Natural killer cell (primary cell): ENCODE measurements around the gene GIMAP1. TPM values are rescaled to one million over a fixed set of nuclear protein-coding genes. Genes with fewer than 3 reads are reported as not detected.

Experiments
- ATAC-seq, 3 donors: fragments of 150-1000 bp in 2 of 3; fragments of 200-7000 bp in 1 of 3; cut with Tn5 transposase; 1 replicate in 1 of 3; 2 replicates in 2 of 3; pipeline ENCODE4 v1.10.0; 2021; ENCODE audit warnings: mild to moderate bottlenecking in 2 of 3, moderate library complexity in 2 of 3
- DNase-seq, 2 donors: peaks; one replicate each; pipeline versions ENCODE4 v3.0.0 to v3.0.0-alpha.2; 2013 to 2021; ENCODE audit warnings: mixed read lengths in 1 of 2
- H3K27ac ChIP-seq: one replicate; pipeline ENCODE4 v1.5.1; 2013; ENCODE audit warnings: mild to moderate bottlenecking, low read length
- H3K27me3 ChIP-seq: one replicate; pipeline ENCODE4 v1.6.1; 2013; ENCODE audit warnings: low read length; ENCODE audit not compliant: control insufficient read depth, insufficient read depth
- H3K36me3 ChIP-seq: one replicate; pipeline ENCODE4 v1.6.1; 2013; ENCODE audit warnings: low read length; ENCODE audit not compliant: control insufficient read depth, insufficient read depth
- H3K4me1 ChIP-seq: one replicate; pipeline ENCODE4 v1.6.1; 2013; ENCODE audit warnings: low read length; ENCODE audit not compliant: control insufficient read depth, insufficient read depth
- H3K4me3 ChIP-seq: one replicate; pipeline ENCODE4 v1.5.1; 2013; ENCODE audit warnings: low read length
- H3K9me3 ChIP-seq: one replicate; pipeline ENCODE4 v1.6.1; 2013; ENCODE audit warnings: low read length; ENCODE audit not compliant: control insufficient read depth, insufficient read depth
- H3K27ac Mint-ChIP-seq, 2 donors: one replicate each; pipeline ENCODE4 v1.8.0; 2022; ENCODE audit warnings: mild to moderate bottlenecking in 2 of 2, mixed read lengths in 2 of 2, moderate library complexity in 1 of 2
- H3K27me3 Mint-ChIP-seq, 2 donors: one replicate each; pipeline ENCODE4 v1.8.0; 2022; ENCODE audit warnings: low read depth in 2 of 2, mixed read lengths in 2 of 2
- H3K36me3 Mint-ChIP-seq: one replicate; pipeline ENCODE4 v1.8.0; 2022; ENCODE audit warnings: mixed read lengths
- H3K4me1 Mint-ChIP-seq, 2 donors: one replicate each; pipeline ENCODE4 v1.8.0; 2022; ENCODE audit warnings: mixed read lengths in 2 of 2
- H3K4me3 Mint-ChIP-seq: one replicate; pipeline ENCODE4 v1.8.0; 2022; ENCODE audit warnings: mild to moderate bottlenecking, moderate library complexity, mixed read lengths
- H3K9me3 Mint-ChIP-seq, 2 donors: one replicate each; pipeline ENCODE4 v1.8.0; 2022; ENCODE audit warnings: mixed read lengths in 2 of 2
- CTCF ChIP-seq: fragments of 200-600 bp; IDR thresholded peaks from one replicate; pipeline ENCODE4 v1.8.0; 2022; ENCODE audit warnings: antibody characterized with exemption
- WGBS: methylation state at CpG from one replicate; pipeline ENCODE4 v1.1.7; 2013; ENCODE audit warnings: missing lambda C conversion rate; ENCODE audit not compliant: insufficient coverage; 5-methylcytosine and 5-hydroxymethylcytosine counted together
- intact Hi-C: fragments of 100-400 bp; cut with micrococcal nuclease; formaldehyde crosslinking; loops from one replicate; pipeline ENCODE4 v1.14.2; 2022
- total RNA-seq, 4 donors: library from RNA; stranded (reverse); fragments of 120-200 nt in 1 of 4; gene quantifications; one replicate each; pipeline versions ENCODE4 v1.2.3 to v1.2.4, GENCODE V29; 2013 to 2022

Gene GIMAP1
- total RNA-seq, 3 donors from 2014 or later (not counting 1 experiment from before 2014, with no cell fraction given): 11.1 to 23.9 (median 13.3) TPM

- intact Hi-C loops: loop anchor here (1.0 to 5.0 kb wide), 5 partner anchors 17 to 399 kb away; partner anchors contain the start of genes GIMAP4 and GIMAP6
- 63% methylated on average over 3 of the region's 3 CpGs for WGBS
- ATAC-seq (no peak), DNase-seq (peak in 1 of 2 donors; percentile 61)
- H3K9me3 ChIP-seq: no peaks in the 10 kb centered on the region
- H3K27me3 ChIP-seq: no peaks in the 10 kb centered on the region
- Mint-ChIP-seq H3K4me3 (peak overlapping the region; percentile 63), H3K4me1 (peaks cover 31 to 42% of the 10 kb centered on the region in 2 donors), H3K27me3 (no peaks in the 10 kb centered on the region), H3K36me3 (peaks cover 1% of the 10 kb centered on the region), H3K9me3 (peaks cover 2 to 5% of the 10 kb centered on the region in 2 donors), H3K27ac (peak overlapping the region; percentile 87 to 89)
- H3K36me3 ChIP-seq: no peaks in the 10 kb centered on the region
- H3K4me3 ChIP-seq: no peak overlapping the region
- peaks cover 33% of the 10 kb centered on the region for H3K4me1 ChIP-seq
- TF ChIP-seq CTCF: no peak
- H3K27ac ChIP-seq: peak overlapping the region; percentile 78
Measured at GRCh38 chr7:150756166-150756565, 39.8 kb downstream of the GIMAP1 start.

GRCh38 chr7:150756858-150757257 is 40.4 kb downstream of the GIMAP1 start:
- no peaks in the 10 kb centered on the region for H3K9me3 ChIP-seq
- peak; percentile 68 for TF ChIP-seq CTCF
- peak overlapping the region; percentile 25 for H3K27ac ChIP-seq
- H3K4me3 ChIP-seq: no peak overlapping the region
- Mint-ChIP-seq H3K9me3 (peaks cover 2 to 5% of the 10 kb centered on the region in 2 donors), H3K4me1 (peaks cover 31 to 42% of the 10 kb centered on the region in 2 donors), H3K27ac (peak overlapping the region; percentile 87 to 89), H3K36me3 (peaks cover 8% of the 10 kb centered on the region), H3K27me3 (no peaks in the 10 kb centered on the region), H3K4me3 (peak overlapping the region; percentile 63)
- intact Hi-C loops: loop anchor here (1.0 to 5.0 kb wide), 6 partner anchors 18 to 400 kb away; partner anchors contain the start of genes GIMAP4 and GIMAP6
- peaks cover 33% of the 10 kb centered on the region for H3K4me1 ChIP-seq
- WGBS: 50% methylated on average over 1 of the region's 1 CpG
- DNase-seq (peak in 1 of 2 donors; percentile 84), ATAC-seq (peak; percentile 28 to 69 (median 62))
- no peaks in the 10 kb centered on the region for H3K27me3 ChIP-seq
- no peaks in the 10 kb centered on the region for H3K36me3 ChIP-seq

DNA sequence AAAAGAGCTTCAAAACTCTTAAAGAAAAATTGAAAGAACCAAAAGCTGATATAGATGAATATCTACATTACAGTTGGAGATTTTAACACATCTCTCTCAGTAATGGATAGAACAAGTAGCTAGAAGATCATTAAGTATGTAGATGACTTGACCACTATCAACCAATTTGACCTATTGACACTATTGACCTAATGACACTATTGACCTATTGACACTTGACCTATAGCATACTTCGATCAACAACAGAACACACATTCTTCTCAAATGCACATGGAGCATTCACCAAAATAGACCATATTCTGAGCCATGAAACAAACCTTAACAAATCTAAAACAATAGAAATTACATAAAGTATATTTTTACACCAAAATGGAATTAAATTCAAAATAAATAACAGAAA is 43.1 kb downstream of the GIMAP1 start:
- H3K27ac Mint-ChIP-seq: no peak overlapping the region
- H3K4me1 Mint-ChIP-seq: peaks cover 23 to 24% of the 10 kb centered on the region in 2 donors
- Histone ChIP-seq H3K4me3 (no peak overlapping the region), H3K27ac (no peak overlapping the region), H3K9me3 (no peaks in the 10 kb centered on the region), H3K36me3 (no peaks in the 10 kb centered on the region), H3K4me1 (peaks cover 17% of the 10 kb centered on the region), H3K27me3 (no peaks in the 10 kb centered on the region)
- no peak for ATAC-seq
- intact Hi-C loops: loop anchor here (5.0 kb wide), 3 partner anchors 127 to 402 kb away; partner anchors contain the start of genes GIMAP4 and GIMAP6
- no peak for DNase-seq
- H3K4me3 Mint-ChIP-seq: no peak overlapping the region
- H3K9me3 Mint-ChIP-seq: peaks cover 0 to 3% of the 10 kb centered on the region in 2 donors
- 92% methylated on average over 1 of the region's 1 CpG for WGBS
- no peaks in the 10 kb centered on the region for H3K27me3 Mint-ChIP-seq
- no peak for TF ChIP-seq CTCF
- H3K36me3 Mint-ChIP-seq: peaks cover 8% of the 10 kb centered on the region

DNA sequence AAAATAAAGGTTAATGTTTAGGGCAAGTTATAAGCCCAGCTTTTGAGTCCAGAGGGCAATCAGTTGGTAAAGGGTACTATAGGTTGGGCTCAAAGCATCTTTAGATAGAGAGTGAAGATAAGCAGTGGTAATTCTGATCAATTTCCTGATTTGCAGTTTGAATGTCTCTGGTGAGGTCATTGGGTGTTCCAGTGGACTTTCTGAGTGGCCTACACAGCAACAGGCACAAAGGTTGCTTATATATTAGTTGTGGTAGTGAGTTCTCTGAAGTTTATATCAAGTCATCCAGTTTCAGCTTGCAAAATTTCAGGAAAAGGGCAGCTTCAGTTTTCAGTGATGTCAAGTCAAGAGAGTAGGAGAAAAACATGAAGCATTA is 49.9 kb downstream of the GIMAP1 start:
- H3K27me3 Mint-ChIP-seq: peaks cover 0 to 8% of the 10 kb centered on the region in 2 donors
- H3K4me1 Mint-ChIP-seq: no peaks in the 10 kb centered on the region
- DNase-seq (no peak), ATAC-seq (no peak)
- no peaks in the 10 kb centered on the region for H3K9me3 ChIP-seq
- no peak overlapping the region for H3K4me3 ChIP-seq
- no peak overlapping the region for H3K27ac Mint-ChIP-seq
- no peak overlapping the region for H3K4me3 Mint-ChIP-seq
- H3K27me3 ChIP-seq: no peaks in the 10 kb centered on the region
- intact Hi-C loops: no loop called here
- no peaks in the 10 kb centered on the region for H3K36me3 ChIP-seq
- no peak overlapping the region for H3K27ac ChIP-seq
- no peaks in the 10 kb centered on the region for H3K4me1 ChIP-seq
- peaks cover 6% of the 10 kb centered on the region for H3K36me3 Mint-ChIP-seq
- H3K9me3 Mint-ChIP-seq: no peaks in the 10 kb centered on the region
- TF ChIP-seq CTCF: no peak
